Hematopoietic multipotent progenitor cell treated with erythropoietin and hydrocortisone succinate and interleukin-3 and kit ligand, for 4 days (in vitro differentiated cells): ENCODE results near the gene SNAPC5.

ENCODE experiments used
- DNase-seq: peaks from one replicate; pipeline ENCODE4 v3.0.0-alpha.2; 2015

Gene SNAPC5

GRCh38 chr15:66452971-66453580, 44.5 kb downstream of the SNAPC5 start:
- DNase-seq = no peak

DNA sequence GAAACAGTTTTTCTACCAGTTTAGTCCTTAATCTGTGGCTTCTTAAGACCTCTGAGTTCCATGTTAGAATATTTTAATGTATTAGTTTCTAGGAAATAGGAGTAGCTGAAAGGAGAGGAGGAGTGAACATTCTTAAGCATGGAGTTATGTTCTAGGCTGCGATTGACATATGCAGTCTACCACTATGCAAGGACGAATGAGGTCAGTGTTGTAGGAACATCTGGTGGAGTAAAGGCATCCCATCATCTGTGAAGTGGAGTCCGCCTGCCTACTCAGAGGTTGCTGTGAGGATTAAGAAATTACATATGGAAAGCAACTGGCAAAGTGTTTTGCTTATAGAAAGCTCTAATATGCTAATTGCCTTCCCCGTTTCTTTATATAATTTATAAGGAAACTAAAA, 45.1 kb downstream of the SNAPC5 start:
- DNase-seq = no peak
